SU-DHL-6 (cell line): ENCODE data around the gene IER5.

Experiments
- EZH2phosphoT487 ChIP-seq: fragments of 200-600 bp; sonication (generic), shearing (Covaris generic); conservative IDR thresholded peaks from 2 replicates; pipeline ENCODE4 v1.6.1; 2018; ENCODE audit warnings: mild to moderate bottlenecking, antibody characterized with exemption, low read length, moderate library complexity, mixed read lengths
- TF ChIP-seq, protein P1 (sequence below): fragments of 200-600 bp; sonication (generic); IDR thresholded peaks from one replicate; pipeline ENCODE4 v1.5.1; 2017; ENCODE audit warnings: antibody characterized with exemption, mild to moderate bottlenecking, low read length, moderate library complexity; ENCODE audit not compliant: insufficient read depth, poor library complexity, severe bottlenecking

DNA sequence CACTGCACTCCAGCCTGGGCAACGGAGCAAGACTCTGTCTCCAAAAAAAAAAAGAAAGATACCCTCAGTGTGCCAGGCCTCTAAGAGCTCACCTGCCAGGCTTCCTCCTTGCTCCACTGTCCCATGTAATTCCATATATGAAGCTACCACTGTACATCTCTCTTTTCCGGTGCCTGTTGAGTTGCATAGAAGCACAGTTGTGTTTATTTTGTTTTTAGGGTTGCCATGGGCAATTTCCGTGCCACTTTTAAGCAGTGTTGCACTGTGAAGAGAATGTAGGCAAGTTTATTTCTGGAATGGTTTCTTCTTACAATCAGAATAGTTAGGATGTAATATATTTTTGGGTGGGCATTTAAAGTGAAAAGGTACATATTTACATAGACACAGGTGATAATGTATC lies 31.4 kb upstream of the IER5 start:
- TF ChIP-seq, protein P1, sequence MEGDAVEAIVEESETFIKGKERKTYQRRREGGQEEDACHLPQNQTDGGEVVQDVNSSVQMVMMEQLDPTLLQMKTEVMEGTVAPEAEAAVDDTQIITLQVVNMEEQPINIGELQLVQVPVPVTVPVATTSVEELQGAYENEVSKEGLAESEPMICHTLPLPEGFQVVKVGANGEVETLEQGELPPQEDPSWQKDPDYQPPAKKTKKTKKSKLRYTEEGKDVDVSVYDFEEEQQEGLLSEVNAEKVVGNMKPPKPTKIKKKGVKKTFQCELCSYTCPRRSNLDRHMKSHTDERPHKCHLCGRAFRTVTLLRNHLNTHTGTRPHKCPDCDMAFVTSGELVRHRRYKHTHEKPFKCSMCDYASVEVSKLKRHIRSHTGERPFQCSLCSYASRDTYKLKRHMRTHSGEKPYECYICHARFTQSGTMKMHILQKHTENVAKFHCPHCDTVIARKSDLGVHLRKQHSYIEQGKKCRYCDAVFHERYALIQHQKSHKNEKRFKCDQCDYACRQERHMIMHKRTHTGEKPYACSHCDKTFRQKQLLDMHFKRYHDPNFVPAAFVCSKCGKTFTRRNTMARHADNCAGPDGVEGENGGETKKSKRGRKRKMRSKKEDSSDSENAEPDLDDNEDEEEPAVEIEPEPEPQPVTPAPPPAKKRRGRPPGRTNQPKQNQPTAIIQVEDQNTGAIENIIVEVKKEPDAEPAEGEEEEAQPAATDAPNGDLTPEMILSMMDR = no peak
- no peak for TF ChIP-seq EZH2phosphoT487
